ENCODE results near the gene SIRPB2. TPM values are rescaled to one million over a fixed set of nuclear protein-coding genes. Genes with fewer than 3 reads are reported as not detected.

The SIRPB2 gene
- total RNA-seq, 4 donors from 2014 or later = 5.9 to 11.1 (median 8.3) TPM

- Histone ChIP-seq H3K27me3 (peaks cover 24% of the 10 kb centered on the region), H3K36me3 (no peaks in the 10 kb centered on the region), H3K9me3 (no peaks in the 10 kb centered on the region), H3K4me1 (no peaks in the 10 kb centered on the region), H3K27ac (no peak overlapping the region), H3K4me3 (no peak overlapping the region)
- no peak for TF ChIP-seq POLR2A (IDR thresholded peaks at IDR 0.05)
- TF ChIP-seq EP300 (IDR thresholded peaks at IDR 0.05) = no peak
- TF ChIP-seq POLR2AphosphoS5 (IDR thresholded peaks at IDR 0.05) = no peak
- TF ChIP-seq CTCF (IDR thresholded peaks at IDR 0.05) = no peak
- no peak for ATAC-seq
- 68% methylated on average over 5 of the region's 7 CpGs; no CpG with 5 or more reads in 1 of the 2 donors for WGBS, 2 donors (ENCODE audit: low coverage in 1 of 2)
Measured at GRCh38 chr20:1477896-1478490, 13.2 kb downstream of the SIRPB2 start.

GRCh38 chr20:1474817-1475603 lies 16.2 kb downstream of the SIRPB2 start:
- 60 to 80% methylated on average over 1 of the region's 4 CpGs for WGBS, 2 donors (ENCODE audit: low coverage in 1 of 2)
- TF ChIP-seq CTCF (IDR thresholded peaks at IDR 0.05) (no peak), EP300 (IDR thresholded peaks at IDR 0.05) (no peak), POLR2A (IDR thresholded peaks at IDR 0.05) (no peak), POLR2AphosphoS5 (IDR thresholded peaks at IDR 0.05) (no peak)
- Histone ChIP-seq H3K27me3 (peaks cover 30% of the 10 kb centered on the region), H3K4me3 (no peak overlapping the region), H3K27ac (no peak overlapping the region), H3K9me3 (no peaks in the 10 kb centered on the region), H3K4me1 (peaks cover 0 to 3% (median 0%) of the 10 kb centered on the region in 3 donors), H3K36me3 (no peaks in the 10 kb centered on the region)
- ATAC-seq = no peak

- no peak for ATAC-seq
- Histone ChIP-seq H3K27me3 (peaks cover 29% of the 10 kb centered on the region), H3K4me3 (no peak overlapping the region), H3K36me3 (no peaks in the 10 kb centered on the region), H3K27ac (no peak overlapping the region), H3K4me1 (peaks cover 0 to 9% (median 0%) of the 10 kb centered on the region in 3 donors), H3K9me3 (no peaks in the 10 kb centered on the region)
- 89 to 92% methylated on average over 5 to 8 of the region's 8 CpGs for WGBS, 2 donors (ENCODE audit: low coverage in 1 of 2)
- no peak for TF ChIP-seq EP300 (IDR thresholded peaks at IDR 0.05)
- TF ChIP-seq CTCF (IDR thresholded peaks at IDR 0.05) = no peak
- TF ChIP-seq POLR2AphosphoS5 (IDR thresholded peaks at IDR 0.05) = no peak
- TF ChIP-seq POLR2A (IDR thresholded peaks at IDR 0.05) = no peak
Measured at GRCh38 chr20:1474325-1474724, 16.9 kb downstream of the SIRPB2 start.

GRCh38 chr20:1473246-1474220 lies 17.7 kb downstream of the SIRPB2 start:
- no peak for ATAC-seq
- Histone ChIP-seq H3K4me3 (no peak overlapping the region), H3K36me3 (no peaks in the 10 kb centered on the region), H3K27me3 (peaks cover 31% of the 10 kb centered on the region), H3K27ac (no peak overlapping the region), H3K9me3 (no peaks in the 10 kb centered on the region), H3K4me1 (peaks cover 0 to 11% (median 0%) of the 10 kb centered on the region in 3 donors)
- 73 to 84% methylated on average over 7 of the region's 13 CpGs for WGBS, 2 donors (ENCODE audit: low coverage in 1 of 2)
- TF ChIP-seq POLR2A (IDR thresholded peaks at IDR 0.05) = no peak
- no peak for TF ChIP-seq EP300 (IDR thresholded peaks at IDR 0.05)
- TF ChIP-seq POLR2AphosphoS5 (IDR thresholded peaks at IDR 0.05) = no peak
- TF ChIP-seq CTCF (IDR thresholded peaks at IDR 0.05) = no peak

All from gastroesophageal sphincter (tissue), 4 donors.